MCF 10A (cell line): ENCODE results near the gene CAPN11. TPM values are rescaled to one million over a fixed set of nuclear protein-coding genes. Genes with fewer than 3 reads are reported as not detected.
A peak's percentile ranks its signal among the peaks of the same experiment; 100 is the strongest.

Experiments used
- BruUV-seq: library from RNA; stranded (reverse); fragments of 400-500 nt; replicated peaks from 2 replicates; lab custom pipeline; 2021; lab: Mats Ljungman, UMichigan
- CTCF ChIA-PET: fragments of 300-600 bp; sonication (Branson Sonifier 250); formaldehyde crosslinking; extraction: SDS; loops from one replicate; lab custom pipeline; 2021; ENCODE audit warnings: antibody characterized with exemption, inconsistent platforms; lab: Yijun Ruan, JAX
- POLR2A ChIA-PET: fragments of 300-600, 350-650 bp; sonication (Branson Sonifier 250); formaldehyde crosslinking; extraction: SDS; loops from one replicate; lab custom pipeline; 2020; ENCODE audit warnings: antibody characterized with exemption, inconsistent platforms; lab: Yijun Ruan, JAX
- DNase-seq: peaks from one replicate; pipeline ENCODE4 v3.0.0-alpha.2; 2018; ENCODE audit not compliant: unreplicated experiment
- H3K27ac Mint-ChIP-seq: one replicate; pipeline ENCODE4 v1.8.0; 2022; ENCODE audit warnings: mild to moderate bottlenecking, low read depth, mixed read lengths; ENCODE audit not compliant: unreplicated experiment
- H3K27me3 Mint-ChIP-seq: one replicate; pipeline ENCODE4 v1.8.0; 2022; ENCODE audit warnings: mixed read lengths; ENCODE audit not compliant: insufficient read depth, unreplicated experiment
- H3K36me3 Mint-ChIP-seq: one replicate; pipeline ENCODE4 v1.8.0; 2022; ENCODE audit warnings: mild to moderate bottlenecking, moderate library complexity, mixed read lengths; ENCODE audit not compliant: insufficient read depth, unreplicated experiment
- H3K4me1 Mint-ChIP-seq: one replicate; pipeline ENCODE4 v1.8.0; 2022; ENCODE audit warnings: mixed read lengths; ENCODE audit not compliant: insufficient read depth, unreplicated experiment
- H3K4me3 Mint-ChIP-seq: one replicate; pipeline ENCODE4 v1.8.0; 2022; ENCODE audit warnings: mild to moderate bottlenecking, moderate library complexity, mixed read lengths; ENCODE audit not compliant: unreplicated experiment
- H3K9me3 Mint-ChIP-seq: one replicate; pipeline ENCODE4 v1.8.0; 2022; ENCODE audit warnings: mixed read lengths; ENCODE audit not compliant: unreplicated experiment
- CTCF ChIP-seq: fragments of 200-600 bp; IDR thresholded peaks from one replicate; pipeline ENCODE4 v1.8.0; 2022; ENCODE audit warnings: antibody characterized with exemption, mild to moderate bottlenecking; ENCODE audit not compliant: unreplicated experiment
- intact Hi-C: fragments of 100-400 bp; cut with micrococcal nuclease; formaldehyde crosslinking; loops from 2 replicates; pipeline ENCODE4 v1.14.1; 2022
- total RNA-seq: library from RNA; stranded (reverse); gene quantifications from 2 replicates; pipeline ENCODE4 v1.2.3, GENCODE V29; 2022

CAPN11 gene
- total RNA-seq, 1 experiment from 2014 or later = not detected

GRCh38 chr6:44133003-44133931 is 25.4 kb upstream of the CAPN11 start:
- no peak overlapping the region for H3K4me3 Mint-ChIP-seq
- POLR2A ChIA-PET = interaction anchor here (1.3 kb wide), 1 partner anchor 67 kb away, joined by 4 read pairs; no protein-coding TSS in a partner anchor
- H3K36me3 Mint-ChIP-seq = peaks cover 16% of the 10 kb centered on the region
- TF ChIP-seq CTCF = no peak
- H3K27ac Mint-ChIP-seq = peak overlapping the region; percentile 18
- intact Hi-C loops = no loop called here
- H3K9me3 Mint-ChIP-seq = no peaks in the 10 kb centered on the region
- H3K4me1 Mint-ChIP-seq = peaks cover 22% of the 10 kb centered on the region
- peak; percentile 43 for DNase-seq
- CTCF ChIA-PET = interaction anchor here (0.6 to 2.7 kb wide), 10 partner anchors 17 to 363 kb away, joined by 3 to 9 read pairs (median 3); partner anchors contain the start of gene VEGFA
- BruUV-seq = no TSS peak
- H3K27me3 Mint-ChIP-seq = no peaks in the 10 kb centered on the region

- peaks cover 22% of the 10 kb centered on the region for H3K4me1 Mint-ChIP-seq
- H3K27me3 Mint-ChIP-seq = no peaks in the 10 kb centered on the region
- no peak for DNase-seq
- intact Hi-C loops = no loop called here
- no peaks in the 10 kb centered on the region for H3K9me3 Mint-ChIP-seq
- ChIA-PET POLR2A (interaction anchor here (1.3 kb wide), 1 partner anchor 66 kb away, joined by 4 read pairs; no protein-coding TSS in a partner anchor), CTCF (interaction anchor here (0.5 to 2.7 kb wide), 7 partner anchors 17 to 102 kb away, joined by 3 to 9 read pairs (median 4); no protein-coding TSS in a partner anchor)
- TF ChIP-seq CTCF = no peak
- H3K4me3 Mint-ChIP-seq = no peak overlapping the region
- BruUV-seq = no TSS peak
- no peak overlapping the region for H3K27ac Mint-ChIP-seq
- peaks cover 16% of the 10 kb centered on the region for H3K36me3 Mint-ChIP-seq
These were observed 24.5 kb upstream of the CAPN11 start for GRCh38 chr6:44133981-44134711.

GRCh38 chr6:44135173-44135758 is 23.4 kb upstream of the CAPN11 start:
- BruUV-seq = no TSS peak
- Mint-ChIP-seq H3K4me1 (peaks cover 22% of the 10 kb centered on the region), H3K27me3 (no peaks in the 10 kb centered on the region), H3K36me3 (peaks cover 16% of the 10 kb centered on the region), H3K9me3 (no peaks in the 10 kb centered on the region), H3K27ac (no peak overlapping the region), H3K4me3 (no peak overlapping the region)
- TF ChIP-seq CTCF = no peak
- intact Hi-C loops = no loop called here
- ChIA-PET POLR2A (no interaction called here), CTCF (interaction anchor here (0.6 kb wide), 1 partner anchor 211 kb away, joined by 3 read pairs; no protein-coding TSS in a partner anchor)
- DNase-seq = no peak
